GM12878 (cell line): ENCODE measurements around the gene CRYGS. TPM values are rescaled to one million over a fixed set of nuclear protein-coding genes. Genes with fewer than 3 reads are reported as not detected.

Experiments used
- ATF7 ChIP-seq: fragments of 450-650 bp; IDR thresholded peaks from 2 replicates; pipeline ENCODE4 v1.6.1; 2016; ENCODE audit warnings: low read depth, mild to moderate bottlenecking
- BACH1 ChIP-seq: fragments of 450-650 bp; IDR thresholded peaks from 2 replicates; pipeline ENCODE4 v1.6.1; 2017; ENCODE audit warnings: mild to moderate bottlenecking, borderline replicate concordance
- EP300 ChIP-seq, 2 experiments: fragments of 150-350 bp in 1 of 2; IDR thresholded peaks; 2 replicates each; pipeline ENCODE4 v1.6.1; 2011 to 2012; ENCODE audit warnings: low read depth in 2 of 2, low read length in 2 of 2, borderline replicate concordance in 1 of 2, improper control_type of control experiment in 1 of 2, inconsistent platforms in 1 of 2; ENCODE audit not compliant: control insufficient read depth in 1 of 2
- EZH2 ChIP-seq: IDR thresholded peaks from 2 replicates; pipeline ENCODE4 v1.6.1; 2012; ENCODE audit warnings: low read depth, mild to moderate bottlenecking, control low read depth, inconsistent platforms, low read length, borderline replicate concordance; ENCODE audit not compliant: control insufficient read depth
- FOS ChIP-seq: IDR thresholded peaks from 3 replicates; pipeline ENCODE4 v1.6.1; 2011; ENCODE audit warnings: borderline replicate concordance; ENCODE audit not compliant: insufficient read length; ENCODE audit errors: extremely low read depth
- HDGF ChIP-seq: fragments of 450-650 bp; IDR thresholded peaks from 2 replicates; pipeline ENCODE4 v1.6.1; 2016; ENCODE audit warnings: antibody characterized with exemption
- JUNB ChIP-seq: IDR thresholded peaks from 2 replicates; pipeline ENCODE4 v1.6.1; 2016; ENCODE audit warnings: antibody characterized with exemption, mild to moderate bottlenecking
- KAT2A ChIP-seq: conservative IDR thresholded peaks from 2 replicates; pipeline ENCODE4 v1.6.1; 2011; ENCODE audit warnings: low read depth, low read length; ENCODE audit not compliant: control insufficient read depth
- KDM1A ChIP-seq: fragments of 200-600 bp; sonication (generic); IDR thresholded peaks from 2 replicates; pipeline ENCODE4 v1.6.1; 2016; ENCODE audit warnings: borderline replicate concordance
- MXI1 ChIP-seq: fragments of 150-350 bp; IDR thresholded peaks from 2 replicates; pipeline ENCODE4 v1.6.1; 2011; ENCODE audit warnings: low read depth, mild to moderate bottlenecking, inconsistent platforms, low read length, improper control_type of control experiment
- NBN ChIP-seq: fragments of 450-650 bp; IDR thresholded peaks from 2 replicates; pipeline ENCODE4 v1.6.1; 2016
- POLR2AphosphoS2 ChIP-seq: IDR thresholded peaks from 2 replicates; pipeline ENCODE4 v1.6.1; 2011; ENCODE audit warnings: low read depth, mild to moderate bottlenecking, low read length, improper control_type of control experiment, moderate library complexity
- POLR2AphosphoS5 ChIP-seq: IDR thresholded peaks from 2 replicates; pipeline ENCODE4 v1.6.1; 2011; ENCODE audit warnings: mild to moderate bottlenecking, low read length, inconsistent platforms
- PRDM15 ChIP-seq: fragments of 450-650 bp; formaldehyde crosslinking; IDR thresholded peaks from 2 replicates; pipeline ENCODE4 v1.4.0; 2020; ENCODE audit warnings: mild to moderate bottlenecking, moderate library complexity
- SMAD1 ChIP-seq: fragments of 450-650 bp; IDR thresholded peaks from 2 replicates; pipeline ENCODE4 v1.6.1; 2018; ENCODE audit warnings: mild to moderate bottlenecking, low read depth; ENCODE audit not compliant: partially characterized antibody
- SUPT20H ChIP-seq: IDR thresholded peaks from 2 replicates; pipeline ENCODE4 v1.6.1; 2011; ENCODE audit warnings: low read depth, mild to moderate bottlenecking, low read length, moderate library complexity, borderline replicate concordance; ENCODE audit not compliant: control insufficient read depth
- TBL1XR1 ChIP-seq: IDR thresholded peaks from 2 replicates; pipeline ENCODE4 v1.6.1; 2012; ENCODE audit warnings: low read depth, low read length, improper control_type of control experiment
- TCF12 ChIP-seq: IDR thresholded peaks from 2 replicates; pipeline ENCODE4 v1.6.1; 2011; ENCODE audit warnings: low read depth, mild to moderate bottlenecking, low read length
- ZBTB11 ChIP-seq: fragments of 450-650 bp; formaldehyde crosslinking; IDR thresholded peaks from 2 replicates; pipeline ENCODE4 v1.5.0; 2022; ENCODE audit warnings: mild to moderate bottlenecking, missing genetic modification characterization
- ZBTB4 ChIP-seq: fragments of 450-650 bp; formaldehyde crosslinking; IDR thresholded peaks from 2 replicates; pipeline ENCODE4 v1.4.0; 2022; ENCODE audit warnings: mild to moderate bottlenecking, moderate library complexity
- ZNF207 ChIP-seq: fragments of 450-650 bp; IDR thresholded peaks from 2 replicates; pipeline ENCODE4 v1.6.1; 2014; ENCODE audit warnings: antibody characterized with exemption, mild to moderate bottlenecking, borderline replicate concordance
- polyA plus RNA-seq, 11 experiments: library from polyadenylated mRNA; depleted of rRNA in 4 of 11; unstranded in 6 of 11; stranded (reverse) in 5 of 11; fragments of >200 nt; fragmentation: Nextera tagmentation in 4 of 11; fragmentation: Illumina TruSeq in 1 of 11; extraction: Ambion mirVana in 4 of 11; extraction: Trizol in 1 of 11; gene quantifications; 1 replicate in 1 of 11; 2 replicates in 10 of 11; pipeline versions ENCODE4 v1.2.1 to v1.2.3, GENCODE V29; 2011 to 2016; ENCODE audit warnings: inconsistent platforms in 2 of 11, missing spikeins in 2 of 11, low read depth in 1 of 11
- total RNA-seq, 4 experiments: library from RNA; depleted of rRNA in 3 of 4; stranded (reverse); fragments of >200 nt in 3 of 4; fragmentation: Illumina TruSeq in 1 of 4; extraction: Trizol in 1 of 4; gene quantifications; 2 replicates each; pipeline versions ENCODE4 v1.2.1 to v1.2.3, GENCODE V29; 2013 to 2021

Gene CRYGS
- total and polyA plus RNA-seq, 10 of the 15 experiments (the other 5 are each of a cell fraction or from before 2014, with no cell fraction given), result 1.1 to 6.0 (median 2.5) TPM

DNA sequence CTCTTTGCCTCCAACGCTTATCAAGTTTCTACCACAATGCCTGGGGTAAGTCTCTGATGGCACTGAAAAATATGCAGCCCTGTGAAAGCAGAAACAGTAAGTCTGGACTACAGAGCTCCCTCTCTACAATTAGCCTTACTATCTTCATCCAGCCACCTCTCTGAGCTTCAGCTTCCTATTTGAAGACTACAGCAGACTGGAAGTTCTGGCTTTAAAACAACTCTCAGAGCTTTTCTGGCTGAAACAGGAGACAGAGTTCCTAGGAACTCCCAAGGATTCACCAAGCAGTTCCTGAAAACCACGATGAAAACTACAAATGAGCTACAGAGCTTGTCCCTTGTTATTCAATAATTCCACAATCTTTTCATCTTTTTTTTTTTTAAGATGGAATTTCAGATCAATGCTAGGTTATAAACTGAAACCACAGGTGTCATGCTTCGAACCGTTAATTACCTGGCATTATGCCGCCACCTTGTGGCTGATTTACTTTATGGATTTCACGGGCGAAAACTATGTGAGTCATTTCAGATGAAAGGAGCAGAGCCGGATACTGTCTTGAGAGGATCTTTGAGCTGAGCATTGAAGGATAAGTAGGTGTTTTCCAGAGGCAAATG, 3.9 kb downstream of the CRYGS start (continued):
- TF ChIP-seq ZBTB4 (CRISPR knock-in tag) (no peak), POLR2AphosphoS5 (no peak), SUPT20H (no peak), BACH1 (no peak), TBL1XR1 (no peak), ZBTB11 (CRISPR knock-in tag) (no peak), MXI1 (no peak), EP300 (IDR thresholded peaks at IDR 0.05; ENCODE audit: borderline replicate concordance in 1 of 2, control insufficient read depth in 1 of 2, low read depth in 2 of 2, low read length in 2 of 2) (no peak), HDGF (no peak), KAT2A (no peak), SMAD1 (no peak), POLR2AphosphoS2 (no peak), ATF7 (no peak), KDM1A (no peak), EZH2 (no peak), JUNB (peak; percentile 68), NBN (no peak; the same call in 1 of the 2 replicates), FOS (no peak), TCF12 (no peak), PRDM15 (CRISPR knock-in tag) (no peak), ZNF207 (no peak)
